ENCODE results near the gene MPST.
"Not testable (repeated sequence)": the region's sequence is repeated elsewhere in the genome, so short reads cannot be mapped to it uniquely, and the experiment has no call there.

Gene MPST

DNA sequence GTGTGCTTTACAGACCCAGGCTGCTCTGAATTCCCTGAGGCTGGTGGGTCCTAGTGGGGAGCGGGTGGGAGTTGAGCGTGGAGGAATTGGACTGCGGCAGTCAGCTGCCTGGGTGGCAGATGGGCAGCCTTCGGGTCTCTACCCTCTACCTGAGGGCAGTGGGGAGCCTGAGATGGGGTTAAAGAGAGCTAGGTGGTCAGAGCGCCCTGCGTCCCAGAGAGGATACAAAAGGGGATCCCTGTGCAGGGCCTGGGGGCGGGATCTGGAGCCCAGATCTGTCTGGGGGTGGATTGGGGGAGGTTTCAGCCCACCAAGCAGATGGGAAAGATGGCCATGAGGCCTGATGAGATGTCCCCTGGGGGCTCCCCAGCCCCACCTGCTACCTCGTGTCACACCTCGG, 50.2 kb downstream of the MPST start:
- Histone ChIP-seq H3K9me3 (ENCODE audit: low read depth, low read length) (no peaks in the 10 kb centered on the region), H3K4me3 (no peak overlapping the region), H3K9ac (ENCODE audit: insufficient read length) (no peak overlapping the region), H3K36me3 (ENCODE audit: insufficient read depth, low read length) (no peaks in the 10 kb centered on the region), H3K27ac (no peak overlapping the region)
- no peak for DNase-seq (ENCODE audit: low read depth, low spot score)
- TF ChIP-seq EZH2 (IDR thresholded peaks at IDR 0.05) (no peak), POLR2AphosphoS5 (IDR thresholded peaks at IDR 0.05; ENCODE audit: borderline replicate concordance, low read depth, low read length) (no peak), FOXP2 (optimal IDR thresholded peaks at IDR 0.05; ENCODE audit: control extremely low read depth, extremely low read length, insufficient read depth) (no peak)

DNA sequence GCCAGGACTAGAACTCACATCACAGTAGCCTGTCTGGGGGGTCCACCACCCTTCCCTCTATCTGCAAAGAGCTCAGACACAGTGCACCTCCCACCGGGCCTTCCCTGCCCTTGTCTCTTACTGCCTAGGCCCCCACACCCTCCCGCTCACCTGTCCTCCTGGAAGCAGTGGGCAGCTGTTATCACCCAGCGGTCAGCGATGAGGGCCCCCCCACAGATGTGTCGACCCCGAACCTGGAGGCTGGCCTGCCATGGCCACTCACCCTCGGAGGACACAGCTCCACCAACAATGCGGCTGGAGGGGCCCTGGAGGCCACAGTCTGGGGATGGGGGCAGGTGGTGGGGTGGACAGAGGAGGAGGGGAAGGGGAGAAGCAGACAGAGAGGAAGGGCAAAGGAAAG, 50.8 kb downstream of the MPST start:
- Histone ChIP-seq H3K36me3 (ENCODE audit: insufficient read depth, low read length) (no peaks in the 10 kb centered on the region), H3K9ac (ENCODE audit: insufficient read length) (no peak overlapping the region), H3K9me3 (ENCODE audit: low read depth, low read length) (no peaks in the 10 kb centered on the region), H3K4me3 (no peak overlapping the region), H3K27ac (no peak overlapping the region)
- DNase-seq (ENCODE audit: low read depth, low spot score), result no peak
- no peak for TF ChIP-seq FOXP2 (optimal IDR thresholded peaks at IDR 0.05; ENCODE audit: control extremely low read depth, extremely low read length, insufficient read depth)
- TF ChIP-seq POLR2AphosphoS5 (IDR thresholded peaks at IDR 0.05; ENCODE audit: borderline replicate concordance, low read depth, low read length), result no peak
- no peak for TF ChIP-seq EZH2 (IDR thresholded peaks at IDR 0.05)

DNA sequence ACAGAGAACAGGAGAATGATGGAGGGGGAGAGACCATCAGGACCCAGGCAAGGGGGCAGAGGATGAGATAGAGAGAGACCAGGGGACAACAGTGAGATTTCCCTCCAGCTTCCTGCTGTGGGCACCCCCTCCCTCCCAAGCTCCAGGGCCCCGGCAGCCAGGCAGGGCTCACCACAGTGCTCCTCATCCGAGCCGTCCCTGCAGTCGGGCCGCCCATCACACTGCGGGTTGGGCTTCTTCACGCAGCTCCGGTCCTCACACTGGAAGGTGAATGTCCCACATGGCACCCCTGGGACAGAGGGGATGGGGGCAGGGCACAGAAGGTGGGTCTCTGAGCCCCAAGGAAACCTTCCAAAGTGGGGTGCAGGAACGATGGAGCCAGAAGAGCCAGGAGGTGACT, 51.2 kb downstream of the MPST start:
- Histone ChIP-seq H3K27ac (no peak overlapping the region), H3K4me3 (no peak overlapping the region), H3K9me3 (ENCODE audit: low read depth, low read length) (no peaks in the 10 kb centered on the region), H3K9ac (ENCODE audit: insufficient read length) (no peak overlapping the region), H3K36me3 (ENCODE audit: insufficient read depth, low read length) (no peaks in the 10 kb centered on the region)
- no peak for TF ChIP-seq FOXP2 (optimal IDR thresholded peaks at IDR 0.05; ENCODE audit: control extremely low read depth, extremely low read length, insufficient read depth)
- TF ChIP-seq EZH2 (IDR thresholded peaks at IDR 0.05), result no peak
- TF ChIP-seq POLR2AphosphoS5 (IDR thresholded peaks at IDR 0.05; ENCODE audit: borderline replicate concordance, low read depth, low read length), result no peak
- no peak for DNase-seq (ENCODE audit: low read depth, low spot score)

DNA sequence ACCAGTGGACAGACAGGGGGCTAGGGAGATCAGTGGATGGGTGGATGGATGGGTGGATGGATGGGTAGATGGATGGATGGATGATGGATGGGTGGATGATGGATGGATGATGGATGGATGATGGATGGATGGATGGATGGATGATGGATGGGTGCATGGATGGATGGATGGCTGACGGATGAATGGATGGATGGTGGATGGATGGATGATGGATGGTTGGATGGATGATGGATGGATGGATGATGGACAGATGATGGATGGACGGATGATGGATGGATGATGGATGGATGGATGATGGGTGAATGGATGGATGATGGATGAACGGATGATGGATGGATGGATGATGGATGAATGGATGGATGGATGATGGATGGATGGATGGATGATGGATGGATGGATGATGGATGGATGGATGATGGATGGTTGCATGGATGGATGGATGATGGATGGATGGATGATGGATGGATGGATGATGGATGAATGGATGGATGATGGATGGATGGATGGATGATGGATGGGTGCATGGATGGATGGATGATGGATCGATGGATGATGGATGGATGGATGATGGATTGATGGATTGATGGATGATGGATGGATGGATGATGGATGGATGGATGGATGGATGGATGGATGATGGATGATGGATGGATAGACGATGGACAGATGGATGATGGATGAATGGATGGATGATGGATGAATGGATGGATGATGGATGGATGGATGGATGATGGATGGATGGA, 52.5 kb downstream of the MPST start:
- not testable (repeated sequence) for DNase-seq (ENCODE audit: low read depth, low spot score); H3K27ac ChIP-seq; H3K4me3 ChIP-seq; H3K9me3 ChIP-seq (ENCODE audit: low read depth, low read length); H3K36me3 ChIP-seq (ENCODE audit: insufficient read depth, low read length); H3K9ac ChIP-seq (ENCODE audit: insufficient read length)

DNA sequence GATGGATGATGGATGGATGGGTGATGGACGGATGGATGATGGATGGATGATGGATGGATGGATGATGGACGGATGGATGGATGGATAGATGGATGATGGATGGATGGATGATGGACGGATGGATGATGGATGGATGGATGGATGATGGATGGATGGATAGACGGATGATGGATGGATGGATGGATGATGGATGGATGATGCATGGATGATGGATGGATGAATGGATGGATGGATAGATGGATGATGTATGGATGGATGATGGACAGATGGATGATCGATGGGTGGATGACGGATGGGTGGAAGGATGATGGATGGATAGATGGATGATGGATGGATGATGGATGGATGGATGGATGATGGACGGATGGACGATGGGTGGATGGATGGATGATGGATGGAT, 53.1 kb downstream of the MPST start:
- Histone ChIP-seq H3K36me3 (ENCODE audit: insufficient read depth, low read length) (no peaks in the 10 kb centered on the region), H3K27ac (no peak overlapping the region), H3K4me3 (no peak overlapping the region), H3K9me3 (ENCODE audit: low read depth, low read length) (no peaks in the 10 kb centered on the region), H3K9ac (ENCODE audit: insufficient read length) (no peak overlapping the region)
- TF ChIP-seq EZH2 (IDR thresholded peaks at IDR 0.05) (no peak), POLR2AphosphoS5 (IDR thresholded peaks at IDR 0.05; ENCODE audit: borderline replicate concordance, low read depth, low read length) (no peak), FOXP2 (optimal IDR thresholded peaks at IDR 0.05; ENCODE audit: control extremely low read depth, extremely low read length, insufficient read depth) (no peak)
- DNase-seq (ENCODE audit: low read depth, low spot score), result no peak

DNA sequence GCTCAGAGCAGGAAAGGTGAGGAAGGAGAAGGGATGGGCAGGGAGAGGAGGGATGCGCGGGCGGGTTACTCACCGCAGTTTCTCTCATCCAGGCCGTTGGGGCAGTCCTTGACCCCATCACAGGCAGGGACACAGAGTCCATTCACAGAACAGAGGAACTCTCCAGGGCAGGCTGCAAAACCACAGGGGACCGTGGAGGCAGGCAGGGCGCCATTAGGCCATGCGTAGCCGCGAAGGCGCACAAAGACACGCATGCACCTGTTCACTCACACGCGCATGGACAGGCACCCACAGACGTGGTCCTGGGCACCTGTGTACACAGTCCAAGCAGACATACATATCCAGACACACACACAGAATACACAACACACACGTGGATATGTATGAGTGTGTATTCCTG, 55.0 kb downstream of the MPST start:
- no peaks in the 10 kb centered on the region for H3K36me3 ChIP-seq (ENCODE audit: insufficient read depth, low read length)
- no peak overlapping the region for H3K4me3 ChIP-seq
- no peak overlapping the region for H3K27ac ChIP-seq
- no peaks in the 10 kb centered on the region for H3K9me3 ChIP-seq (ENCODE audit: low read depth, low read length)
- TF ChIP-seq FOXP2 (optimal IDR thresholded peaks at IDR 0.05; ENCODE audit: control extremely low read depth, extremely low read length, insufficient read depth), result no peak
- TF ChIP-seq POLR2AphosphoS5 (IDR thresholded peaks at IDR 0.05; ENCODE audit: borderline replicate concordance, low read depth, low read length), result no peak
- no peak for TF ChIP-seq EZH2 (IDR thresholded peaks at IDR 0.05)
- no peak for DNase-seq (ENCODE audit: low read depth, low spot score)
- no peak overlapping the region for H3K9ac ChIP-seq (ENCODE audit: insufficient read length)

DNA sequence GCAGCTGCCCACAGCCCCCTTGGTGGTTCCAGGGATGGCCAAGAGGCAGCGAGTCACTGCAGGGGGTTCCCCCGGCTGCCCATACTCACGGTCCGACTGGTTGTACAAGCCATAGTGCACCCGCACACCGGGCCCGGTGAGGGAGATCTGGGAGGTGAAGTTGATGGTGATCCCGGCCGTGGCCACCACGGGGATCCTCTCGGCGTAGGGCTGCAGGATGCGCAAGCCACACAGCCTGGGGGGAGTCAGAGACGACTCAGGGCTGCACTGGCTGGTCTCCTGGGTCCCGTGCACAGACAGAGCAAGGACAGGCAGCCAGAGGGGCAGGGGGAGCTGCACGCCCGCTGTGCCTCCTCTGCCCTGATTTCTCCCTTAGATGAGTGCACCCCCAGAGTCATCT, 55.5 kb downstream of the MPST start:
- no peak for DNase-seq (ENCODE audit: low read depth, low spot score)
- no peak overlapping the region for H3K27ac ChIP-seq

DNA sequence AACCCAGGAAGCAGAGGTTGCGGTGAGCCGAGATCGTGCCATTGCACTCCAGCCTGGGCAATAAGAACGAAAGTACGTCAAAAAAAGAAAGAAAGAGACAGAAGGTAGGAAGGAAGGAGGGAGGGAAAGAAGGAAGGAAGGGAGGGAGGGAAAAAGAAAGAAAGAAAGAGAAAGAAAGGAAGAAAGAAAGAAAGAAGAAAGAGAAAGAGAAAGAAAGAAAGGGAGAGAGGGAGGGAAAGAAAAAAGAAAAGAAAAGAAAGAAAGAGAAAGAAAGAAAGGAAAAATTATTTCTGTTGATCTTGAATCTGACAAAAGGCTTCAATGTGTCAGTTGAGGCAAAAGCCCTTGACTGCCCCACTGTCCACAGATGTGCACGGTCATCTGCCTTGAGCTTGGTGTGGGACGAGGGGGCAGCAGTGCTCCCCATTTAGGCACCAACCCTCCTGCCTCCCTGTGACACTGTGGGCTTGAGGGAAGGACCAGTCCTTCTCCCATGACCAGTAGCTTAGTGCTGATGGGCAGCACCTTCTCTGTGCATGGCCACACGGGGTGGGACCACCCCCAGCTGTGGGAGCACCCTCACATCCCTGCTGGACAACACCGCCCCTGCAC, 56.4 kb downstream of the MPST start:
- Histone ChIP-seq H3K36me3 (ENCODE audit: insufficient read depth, low read length) (no peaks in the 10 kb centered on the region), H3K9ac (ENCODE audit: insufficient read length) (no peak overlapping the region), H3K27ac (no peak overlapping the region), H3K9me3 (ENCODE audit: low read depth, low read length) (no peaks in the 10 kb centered on the region), H3K4me3 (no peak overlapping the region)
- TF ChIP-seq EZH2 (IDR thresholded peaks at IDR 0.05), result no peak
- TF ChIP-seq POLR2AphosphoS5 (IDR thresholded peaks at IDR 0.05; ENCODE audit: borderline replicate concordance, low read depth, low read length), result no peak
- TF ChIP-seq FOXP2 (optimal IDR thresholded peaks at IDR 0.05; ENCODE audit: control extremely low read depth, extremely low read length, insufficient read depth), result no peak
- no peak for DNase-seq (ENCODE audit: low read depth, low spot score)

More for the DNA sequence above, 55.5 kb downstream of the MPST start:
- H3K9me3 ChIP-seq (ENCODE audit: low read depth, low read length), result no peaks in the 10 kb centered on the region
- H3K4me3 ChIP-seq, result no peak overlapping the region
- no peak overlapping the region for H3K9ac ChIP-seq (ENCODE audit: insufficient read length)
- TF ChIP-seq FOXP2 (optimal IDR thresholded peaks at IDR 0.05; ENCODE audit: control extremely low read depth, extremely low read length, insufficient read depth) (no peak), EZH2 (IDR thresholded peaks at IDR 0.05) (no peak), POLR2AphosphoS5 (IDR thresholded peaks at IDR 0.05; ENCODE audit: borderline replicate concordance, low read depth, low read length) (no peak)
- no peaks in the 10 kb centered on the region for H3K36me3 ChIP-seq (ENCODE audit: insufficient read depth, low read length)

Measured in SK-N-MC (cell line).